Measurements from ENCODE around the gene GRAPL.
A peak's percentile ranks its signal among the peaks of the same experiment; 100 is the strongest.
"Not testable (repeated sequence)": the region's sequence is repeated elsewhere in the genome, so short reads cannot be mapped to it uniquely, and the experiment has no call there.

GRAPL gene

DNA sequence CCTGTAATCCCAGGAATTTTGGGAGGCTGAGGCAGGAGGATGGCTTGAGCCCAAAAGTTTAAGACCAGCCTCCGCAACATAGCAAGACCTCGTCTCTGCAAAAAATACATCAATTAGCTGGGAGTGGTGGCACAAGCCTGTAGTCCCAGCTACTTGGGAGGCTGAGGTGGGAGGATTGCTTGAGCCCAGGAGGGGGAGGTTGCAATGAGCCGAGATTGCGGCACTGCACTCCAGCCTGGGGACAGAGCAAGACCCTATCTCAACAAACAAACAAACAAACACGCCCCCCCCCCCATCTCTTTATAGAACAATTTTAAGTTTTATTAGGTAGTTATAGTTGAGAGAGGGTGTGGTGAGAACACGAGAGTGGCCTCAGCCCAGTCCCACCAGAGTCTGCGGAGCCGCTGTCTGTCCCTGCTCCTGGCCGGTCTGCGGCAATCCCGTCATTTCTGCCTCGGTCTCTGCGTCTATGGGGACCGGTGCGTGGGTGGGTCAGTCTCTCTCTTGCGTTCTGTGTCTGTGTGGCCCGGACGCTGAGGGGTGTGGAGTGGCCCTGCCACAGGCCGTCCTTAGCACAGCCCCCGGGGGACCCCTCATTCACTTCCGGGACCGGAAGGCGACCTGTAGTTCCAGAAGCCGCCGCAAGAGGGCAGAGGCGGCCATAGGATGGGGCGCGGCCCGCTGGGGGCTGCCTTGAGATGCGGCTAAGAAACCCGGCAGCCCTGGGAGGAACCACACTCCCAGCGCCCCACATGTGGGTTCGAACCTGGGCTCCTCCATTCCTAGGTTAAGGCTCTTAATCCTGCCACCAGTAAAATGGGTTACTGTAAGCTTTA lies 53.9 kb downstream of the GRAPL start:
- not testable (repeated sequence) for H3K4me3 ChIP-seq (ENCODE audit: low read length); DNase-seq (ENCODE audit: low read depth, low spot score)

DNA sequence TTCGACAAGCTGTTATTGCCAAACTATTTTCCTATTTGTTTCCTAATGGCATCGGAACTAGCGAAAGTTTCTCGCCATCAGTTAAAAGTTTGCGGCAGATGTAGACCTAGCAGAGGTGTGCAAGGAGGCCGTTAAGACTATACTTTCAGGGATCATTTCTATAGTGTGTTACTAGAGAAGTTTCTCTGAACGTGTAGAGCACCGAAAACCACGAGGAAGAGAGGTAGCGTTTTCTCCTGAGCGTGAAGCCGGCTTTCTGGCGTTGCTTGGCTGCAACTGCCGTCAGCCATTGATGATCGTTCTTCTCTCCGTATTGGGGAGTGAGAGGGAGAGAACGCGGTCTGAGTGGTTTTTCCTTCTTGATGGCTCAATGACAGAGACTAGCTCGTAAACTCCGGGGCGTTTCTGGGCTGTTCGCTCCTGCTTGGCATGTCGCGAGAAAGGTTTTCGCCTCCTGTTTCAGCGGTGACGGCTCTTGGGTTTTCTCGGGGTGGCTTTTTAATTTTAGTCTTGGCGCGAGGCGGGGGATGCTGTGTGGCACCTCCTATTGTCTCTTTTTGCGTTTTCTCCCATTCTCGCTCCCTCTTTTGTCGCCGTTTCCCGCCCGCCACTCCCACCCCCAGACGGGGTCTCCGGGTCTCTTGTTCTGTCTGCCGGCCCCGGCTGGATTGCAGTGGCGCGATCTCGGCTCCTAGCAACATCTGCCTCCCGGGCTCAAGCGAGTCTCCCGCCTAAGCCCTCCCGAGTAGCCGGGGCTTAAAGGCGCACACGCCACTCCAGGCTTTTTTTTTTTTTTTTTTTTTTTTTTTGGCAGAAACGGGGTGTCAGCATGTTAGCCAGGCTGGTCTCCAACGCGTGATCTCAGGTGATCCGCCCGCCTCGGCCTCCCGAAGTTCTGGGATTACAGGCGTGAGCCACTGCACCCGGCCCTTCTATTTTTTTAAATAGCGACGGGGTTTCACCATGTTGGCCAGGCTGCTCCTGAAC lies 60.8 kb downstream of the GRAPL start:
- DNase-seq (ENCODE audit: low read depth, low spot score); H3K4me3 ChIP-seq (ENCODE audit: low read length): not testable (repeated sequence)

- not testable (repeated sequence) for H3K4me3 ChIP-seq (ENCODE audit: low read length); DNase-seq (ENCODE audit: low read depth, low spot score)
These were observed 61.7 kb downstream of the GRAPL start for GRCh38 chr17:19188870-19189708.

DNA sequence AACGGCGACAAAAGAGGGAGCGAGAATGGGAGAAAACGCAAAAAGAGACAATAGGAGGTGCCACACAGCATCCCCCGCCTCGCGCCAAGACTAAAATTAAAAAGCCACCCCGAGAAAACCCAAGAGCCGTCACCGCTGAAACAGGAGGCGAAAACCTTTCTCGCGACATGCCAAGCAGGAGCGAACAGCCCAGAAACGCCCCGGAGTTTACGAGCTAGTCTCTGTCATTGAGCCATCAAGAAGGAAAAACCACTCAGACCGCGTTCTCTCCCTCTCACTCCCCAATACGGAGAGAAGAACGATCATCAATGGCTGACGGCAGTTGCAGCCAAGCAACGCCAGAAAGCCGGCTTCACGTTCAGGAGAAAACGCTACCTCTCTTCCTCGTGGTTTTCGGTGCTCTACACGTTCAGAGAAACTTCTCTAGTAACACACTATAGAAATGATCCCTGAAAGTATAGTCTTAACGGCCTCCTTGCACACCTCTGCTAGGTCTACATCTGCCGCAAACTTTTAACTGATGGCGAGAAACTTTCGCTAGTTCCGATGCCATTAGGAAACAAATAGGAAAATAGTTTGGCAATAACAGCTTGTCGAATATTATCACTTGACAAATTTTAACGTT lies 62.5 kb downstream of the GRAPL start:
- DNase-seq (ENCODE audit: low read depth, low spot score); H3K4me3 ChIP-seq (ENCODE audit: low read length): not testable (repeated sequence)

GRCh38 chr17:19196382-19197204 lies 69.2 kb downstream of the GRAPL start:
- H3K4me3 ChIP-seq (ENCODE audit: low read length) = peak overlapping the region; percentile 22

DNA sequence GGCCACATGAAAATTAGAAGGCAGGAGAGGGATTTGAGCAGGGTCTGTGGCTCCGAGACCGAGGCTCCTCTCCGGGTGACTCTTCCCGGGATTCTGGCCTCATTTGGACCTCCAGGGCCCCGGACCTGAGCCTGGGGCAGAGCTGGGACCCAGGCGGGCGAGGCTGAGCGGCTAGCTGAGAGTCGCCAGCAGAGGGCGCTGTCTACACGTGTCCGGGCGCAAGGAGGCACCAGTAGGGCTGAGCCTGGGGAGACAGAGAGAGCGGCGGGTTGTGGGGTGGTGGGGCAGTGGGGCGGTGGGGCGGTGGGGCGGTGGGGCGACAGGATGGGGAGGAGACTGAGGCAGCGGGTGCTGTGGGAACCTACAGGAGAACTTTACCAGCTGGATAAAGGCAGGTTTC lies 75.1 kb downstream of the GRAPL start:
- not testable (repeated sequence) for DNase-seq (ENCODE audit: low read depth, low spot score); H3K4me3 ChIP-seq (ENCODE audit: low read length)

More at GRCh38 chr17:19196382-19197204, 69.2 kb downstream of the GRAPL start:
- not testable (repeated sequence) for DNase-seq (ENCODE audit: low read depth, low spot score)

- DNase-seq (ENCODE audit: low read depth, low spot score); H3K4me3 ChIP-seq (ENCODE audit: low read length): not testable (repeated sequence)
These were observed 76.0 kb downstream of the GRAPL start for GRCh38 chr17:19203429-19203828.
